Ureter (tissue), 1 donor: ENCODE data around the gene RALBP1. TPM values are rescaled to one million over a fixed set of nuclear protein-coding genes. Genes with fewer than 3 reads are reported as not detected.
A peak's percentile ranks its signal among the peaks of the same experiment; 100 is the strongest.
"Not testable (repeated sequence)": the region's sequence is repeated elsewhere in the genome, so short reads cannot be mapped to it uniquely, and the experiment has no call there.

ENCODE experiments used
- DNase-seq: peaks from one replicate; pipeline ENCODE4 v3.0.0-alpha.2; 2020; ENCODE audit warnings: low spot score
- total RNA-seq: library from RNA; stranded (reverse); gene quantifications from one replicate; pipeline ENCODE4 v1.2.4, GENCODE V29; 2023
- donor health status: DM: yes; HTN: yes; CAD: no.

RALBP1 gene
- total RNA-seq, 1 donor from 2014 or later = 117 TPM

- DNase-seq = no peak
These were observed 21.1 kb upstream of the RALBP1 start for GRCh38 chr18:9454061-9454703.

GRCh38 chr18:9455718-9456511, 19.4 kb upstream of the RALBP1 start:
- DNase-seq = no peak

GRCh38 chr18:9466127-9466526, 9.2 kb upstream of the RALBP1 start:
- DNase-seq = no peak

GRCh38 chr18:9466846-9467245, 8.5 kb upstream of the RALBP1 start:
- DNase-seq = no peak

GRCh38 chr18:9468998-9469397, 6.3 kb upstream of the RALBP1 start:
- DNase-seq = no peak

- no peak for DNase-seq
These were observed 5.6 kb upstream of the RALBP1 start for GRCh38 chr18:9469685-9470084.

GRCh38 chr18:9474108-9474982, 968 bp upstream of the RALBP1 start:
- no peak for DNase-seq

- DNase-seq = peak; percentile 62
These were observed 604 bp downstream of the RALBP1 start for GRCh38 chr18:9475643-9476591.

- DNase-seq = not testable (repeated sequence)
These were observed 1.6 kb downstream of the RALBP1 start for GRCh38 chr18:9476949-9477348.

GRCh38 chr18:9477509-9477908, 2.2 kb downstream of the RALBP1 start:
- DNase-seq = no peak

- no peak for DNase-seq
These were observed 3.2 kb downstream of the RALBP1 start for GRCh38 chr18:9478545-9478944.

- no peak for DNase-seq
These were observed 7.5 kb downstream of the RALBP1 start for GRCh38 chr18:9482790-9483189.

- DNase-seq = no peak
These were observed 8.2 kb downstream of the RALBP1 start for GRCh38 chr18:9483526-9483925.

- not testable (repeated sequence) for DNase-seq
These were observed 9.5 kb downstream of the RALBP1 start for GRCh38 chr18:9484856-9485255.

- no peak for DNase-seq
These were observed 13.2 kb downstream of the RALBP1 start for GRCh38 chr18:9488538-9488937.

GRCh38 chr18:9494778-9495331, 19.5 kb downstream of the RALBP1 start:
- no peak for DNase-seq

- no peak for DNase-seq
These were observed 20.2 kb downstream of the RALBP1 start for GRCh38 chr18:9495465-9495864.

- DNase-seq = no peak
These were observed 20.8 kb downstream of the RALBP1 start for GRCh38 chr18:9495916-9496705.

- no peak for DNase-seq
These were observed 30.9 kb downstream of the RALBP1 start for GRCh38 chr18:9506046-9506792.
